HepG2 (cell line): Measurements from ENCODE around the gene VAC14. TPM values are rescaled to one million over a fixed set of nuclear protein-coding genes. Genes with fewer than 3 reads are reported as not detected.

Experiments
- AGO1 ChIP-seq: fragments of 200-400 bp; formaldehyde crosslinking; IDR thresholded peaks from 2 replicates; pipeline ENCODE4 v1.6.1; 2017; ENCODE audit warnings: mild to moderate bottlenecking, low read depth, low read length, moderate library complexity; ENCODE audit not compliant: poor library complexity, severe bottlenecking
- CBFB ChIP-seq: sonication (generic); formaldehyde crosslinking; IDR thresholded peaks from 2 replicates; pipeline ENCODE4 v1.4.0; 2020; ENCODE audit warnings: missing genetic modification reagents
- CHD4 ChIP-seq: fragments of 200-600 bp; sonication (generic); IDR thresholded peaks from 2 replicates; pipeline ENCODE4 v1.7.0; 2017; ENCODE audit warnings: mild to moderate bottlenecking, low read length, borderline replicate concordance
- CREM ChIP-seq, 2 experiments: sonication (generic) in 1 of 2; formaldehyde crosslinking in 1 of 2; IDR thresholded peaks; 2 replicates each; pipeline versions ENCODE4 v1.4.0 to v1.6.1; 2016 to 2020; ENCODE audit warnings: antibody characterized with exemption in 1 of 2, mild to moderate bottlenecking in 1 of 2, missing genetic modification reagents in 1 of 2
- CSRNP1 ChIP-seq: sonication (generic); formaldehyde crosslinking; IDR thresholded peaks from 2 replicates; pipeline ENCODE4 v1.8.1; 2023; ENCODE audit warnings: mild to moderate bottlenecking, missing genetic modification reagents
- FUBP1 ChIP-seq: sonication (generic); formaldehyde crosslinking; IDR thresholded peaks from 2 replicates; pipeline ENCODE4 v1.5.1; 2020; ENCODE audit warnings: missing genetic modification reagents, mild to moderate bottlenecking, borderline replicate concordance
- HCFC1 ChIP-seq: fragments of 150-350 bp; IDR thresholded peaks from 2 replicates; pipeline ENCODE4 v1.6.1; 2014; ENCODE audit warnings: low read depth, low read length
- KDM5B ChIP-seq: sonication (generic); formaldehyde crosslinking; IDR thresholded peaks from 2 replicates; pipeline ENCODE4 v1.4.0; 2020; ENCODE audit warnings: missing genetic modification reagents, mild to moderate bottlenecking, borderline replicate concordance
- KMT2B ChIP-seq: IDR thresholded peaks from 2 replicates; pipeline ENCODE4 v1.6.1; 2016; ENCODE audit warnings: missing genetic modification reagents, missing compliant biosample characterization
- MIER3 ChIP-seq: IDR thresholded peaks from 2 replicates; pipeline ENCODE4 v1.6.1; 2016; ENCODE audit warnings: missing compliant biosample characterization, borderline replicate concordance
- RFX5 ChIP-seq: IDR thresholded peaks from 2 replicates; pipeline ENCODE4 v1.6.1; 2011; ENCODE audit warnings: low read depth, low read length, improper control_type of control experiment
- SMARCC2 ChIP-seq: fragments of 450-650 bp; IDR thresholded peaks from 2 replicates; pipeline ENCODE4 v1.6.1; 2017; ENCODE audit warnings: antibody characterized with exemption, mild to moderate bottlenecking
- TRIM24 ChIP-seq: sonication (generic); formaldehyde crosslinking; IDR thresholded peaks from 2 replicates; pipeline ENCODE4 v1.8.0; 2022; ENCODE audit warnings: mild to moderate bottlenecking, missing genetic modification reagents
- ZBTB8A ChIP-seq: sonication (generic); formaldehyde crosslinking; IDR thresholded peaks from 2 replicates; pipeline ENCODE4 v1.4.0; 2020; ENCODE audit warnings: mild to moderate bottlenecking, low read depth, missing genetic modification reagents, borderline replicate concordance
- ZFYVE20 ChIP-seq: sonication (generic); formaldehyde crosslinking; IDR thresholded peaks from 2 replicates; pipeline ENCODE4 v1.8.0; 2023; ENCODE audit warnings: low read depth, mild to moderate bottlenecking, moderate library complexity, missing genetic modification reagents, borderline replicate concordance
- ZMYM4 ChIP-seq: sonication (generic); formaldehyde crosslinking; IDR thresholded peaks from 2 replicates; pipeline ENCODE4 v1.8.1; 2023; ENCODE audit warnings: mild to moderate bottlenecking, missing genetic modification reagents
- ZNF761 ChIP-seq: sonication (generic); formaldehyde crosslinking; conservative IDR thresholded peaks from 2 replicates; pipeline ENCODE4 v1.4.0; 2020; ENCODE audit warnings: mild to moderate bottlenecking, missing genetic modification reagents
- ZNF788 ChIP-seq: sonication (generic); formaldehyde crosslinking; IDR thresholded peaks from 2 replicates; pipeline ENCODE4 v1.5.0; 2020; ENCODE audit warnings: mild to moderate bottlenecking, missing genetic modification reagents, borderline replicate concordance
- ZNF839 ChIP-seq: sonication (generic); formaldehyde crosslinking; IDR thresholded peaks from 2 replicates; pipeline ENCODE4 v1.4.0; 2020; ENCODE audit warnings: missing genetic modification reagents, mild to moderate bottlenecking, borderline replicate concordance
- polyA plus RNA-seq, 8 experiments: library from polyadenylated mRNA; depleted of rRNA in 3 of 8; stranded (reverse) in 7 of 8; unstranded in 1 of 8; fragments of >200 nt; fragmentation: Illumina TruSeq in 4 of 8; extraction: Trizol in 4 of 8; gene quantifications; 2 replicates each; pipeline versions ENCODE4 v1.2.1 to v1.2.3, GENCODE V29; 2011 to 2016; ENCODE audit warnings: low read depth in 4 of 8, missing spikeins in 1 of 8, mixed read lengths in 1 of 8; ENCODE audit not compliant: insufficient read depth in 1 of 8
- total RNA-seq, 5 experiments: library from RNA; depleted of rRNA; stranded (reverse); fragments of >200 nt; fragmentation: Illumina TruSeq; extraction: Trizol; gene quantifications; 2 replicates each; pipeline ENCODE4 v1.2.3, GENCODE V29; 2016; ENCODE audit warnings: low read depth in 1 of 5
- TF ChIP-seq, protein P1 (sequence below): sonication (generic); formaldehyde crosslinking; IDR thresholded peaks from 2 replicates; pipeline ENCODE4 v1.5.0; 2020; ENCODE audit warnings: mild to moderate bottlenecking, missing genetic modification reagents
- TF ChIP-seq, protein P2 (sequence below): sonication (generic); formaldehyde crosslinking; IDR thresholded peaks from 2 replicates; pipeline ENCODE4 v1.4.0; 2020; ENCODE audit warnings: missing genetic modification reagents

Gene VAC14
- total and polyA plus RNA-seq, 2 of the 13 experiments (the other 11 are each of a cell fraction or from before 2014, with no cell fraction given): 23.5 to 24.6 TPM

- TF ChIP-seq CHD4 (no peak), MIER3 (CRISPR knock-in tag) (0 out of 2 replicates have a peak, but pooled peaks have one; percentile 4), KDM5B (CRISPR knock-in tag) (no peak), ZBTB8A (no peak), ZNF839 (no peak), ZNF788 (no peak), HCFC1 (no peak), CSRNP1 (CRISPR knock-in tag) (0 out of 2 replicates have a peak, but pooled peaks have one; percentile 49), CREM (IDR thresholded peaks at IDR 0.05) (no peak), CREM (CRISPR knock-in tag; IDR thresholded peaks at IDR 0.05) (no peak), RFX5 (no peak), ZMYM4 (no peak), AGO1 (peak; percentile 1), ZNF761 (CRISPR knock-in tag) (no peak), ZFYVE20 (CRISPR knock-in tag) (no peak), TRIM24 (no peak), FUBP1 (no peak), SMARCC2 (no peak), CBFB (CRISPR knock-in tag) (no peak), KMT2B (no peak)
- TF ChIP-seq, protein P1, sequence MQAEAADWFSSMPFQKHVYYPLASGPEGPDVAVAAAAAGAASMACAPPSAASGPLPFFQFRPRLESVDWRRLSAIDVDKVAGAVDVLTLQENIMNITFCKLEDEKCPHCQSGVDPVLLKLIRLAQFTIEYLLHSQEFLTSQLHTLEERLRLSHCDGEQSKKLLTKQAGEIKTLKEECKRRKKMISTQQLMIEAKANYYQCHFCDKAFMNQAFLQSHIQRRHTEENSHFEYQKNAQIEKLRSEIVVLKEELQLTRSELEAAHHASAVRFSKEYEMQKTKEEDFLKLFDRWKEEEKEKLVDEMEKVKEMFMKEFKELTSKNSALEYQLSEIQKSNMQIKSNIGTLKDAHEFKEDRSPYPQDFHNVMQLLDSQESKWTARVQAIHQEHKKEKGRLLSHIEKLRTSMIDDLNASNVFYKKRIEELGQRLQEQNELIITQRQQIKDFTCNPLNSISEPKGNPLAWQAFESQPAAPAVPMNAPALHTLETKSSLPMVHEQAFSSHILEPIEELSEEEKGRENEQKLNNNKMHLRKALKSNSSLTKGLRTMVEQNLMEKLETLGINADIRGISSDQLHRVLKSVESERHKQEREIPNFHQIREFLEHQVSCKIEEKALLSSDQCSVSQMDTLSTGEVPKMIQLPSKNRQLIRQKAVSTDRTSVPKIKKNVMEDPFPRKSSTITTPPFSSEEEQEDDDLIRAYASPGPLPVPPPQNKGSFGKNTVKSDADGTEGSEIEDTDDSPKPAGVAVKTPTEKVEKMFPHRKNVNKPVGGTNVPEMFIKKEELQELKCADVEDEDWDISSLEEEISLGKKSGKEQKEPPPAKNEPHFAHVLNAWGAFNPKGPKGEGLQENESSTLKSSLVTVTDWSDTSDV (CRISPR knock-in tag): no peak
- TF ChIP-seq, protein P2, sequence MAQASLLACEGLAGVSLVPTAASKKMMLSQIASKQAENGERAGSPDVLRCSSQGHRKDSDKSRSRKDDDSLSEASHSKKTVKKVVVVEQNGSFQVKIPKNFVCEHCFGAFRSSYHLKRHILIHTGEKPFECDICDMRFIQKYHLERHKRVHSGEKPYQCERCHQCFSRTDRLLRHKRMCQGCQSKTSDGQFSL: no peak
Observed at GRCh38 chr16:70710422-70711210, 90.3 kb downstream of the VAC14 start (continued).
